Smooth muscle cell (in vitro differentiated cells): ENCODE data around the gene INTS11. TPM values are rescaled to one million over a fixed set of nuclear protein-coding genes. Genes with fewer than 3 reads are reported as not detected.

Experiments
- DNase-seq: peaks from one replicate; lab custom pipeline; 2025; ENCODE audit not compliant: unreplicated experiment; lab: John Stamatoyannopoulos, UW
- H2AFZ ChIP-seq: fragments of 200-600 bp; sonication (generic); 2 replicates; pipeline ENCODE4 v1.6.0; 2016; ENCODE audit warnings: antibody characterized with exemption, low read depth, mild to moderate bottlenecking
- H3F3A ChIP-seq: fragments of 200-600 bp; sonication (generic); 2 replicates; pipeline ENCODE4 v1.6.0; 2017; ENCODE audit warnings: antibody characterized with exemption, low read depth
- H3K27ac ChIP-seq: fragments of 200-600 bp; sonication (generic); 2 replicates; pipeline ENCODE4 v1.5.1; 2016; ENCODE audit warnings: low read depth, mild to moderate bottlenecking
- H3K27me3 ChIP-seq: fragments of 200-600 bp; sonication (generic); 2 replicates; pipeline ENCODE4 v1.6.1; 2016; ENCODE audit warnings: low read depth, mild to moderate bottlenecking
- H3K36me3 ChIP-seq: fragments of 200-600 bp; sonication (generic); 2 replicates; pipeline ENCODE4 v1.5.1; 2016; ENCODE audit warnings: low read depth
- H3K4me1 ChIP-seq: fragments of 200-600 bp; sonication (generic); 2 replicates; pipeline ENCODE4 v1.5.1; 2016; ENCODE audit warnings: low read depth
- H3K4me2 ChIP-seq: fragments of 200-600 bp; sonication (generic); 2 replicates; pipeline ENCODE4 v1.6.0; 2016; ENCODE audit warnings: mild to moderate bottlenecking
- H3K4me3 ChIP-seq: fragments of 200-600 bp; sonication (generic); 2 replicates; pipeline ENCODE4 v1.5.1; 2016; ENCODE audit warnings: mild to moderate bottlenecking
- H3K79me2 ChIP-seq: fragments of 200-600 bp; sonication (generic); 2 replicates; pipeline ENCODE4 v1.6.0; 2016; ENCODE audit warnings: low read depth, mild to moderate bottlenecking
- H3K9ac ChIP-seq: fragments of 200-600 bp; sonication (generic); 2 replicates; pipeline ENCODE4 v1.6.0; 2016; ENCODE audit warnings: low read depth
- H3K9me3 ChIP-seq: fragments of 200-600 bp; sonication (generic); replicated peaks from 2 replicates; pipeline ENCODE4 v1.5.1; 2016; ENCODE audit warnings: low read depth
- H4K20me1 ChIP-seq: fragments of 200-600 bp; sonication (generic); 2 replicates; pipeline ENCODE4 v1.6.0; 2016; ENCODE audit warnings: low read depth
- CTCF ChIP-seq: fragments of 200-600 bp; sonication (generic); IDR thresholded peaks from 2 replicates; pipeline ENCODE4 v1.5.1; 2017; ENCODE audit warnings: borderline replicate concordance, mild to moderate bottlenecking, antibody characterized with exemption; ENCODE audit not compliant: insufficient read depth, poor library complexity, severe bottlenecking
- WGBS: methylation state at CpG from one replicate; pipeline ENCODE4 v1.1.7; 2016; ENCODE audit warnings: low lambda C conversion rate; 5-methylcytosine and 5-hydroxymethylcytosine counted together
- polyA plus RNA-seq: library from polyadenylated mRNA; unstranded; fragments of >200 nt; fragmentation: Nextera tagmentation; extraction: Ambion mirVana; gene quantifications from 2 replicates; pipeline ENCODE4 v1.2.1, GENCODE V29; 2016
- total RNA-seq: library from RNA; depleted of rRNA; stranded (reverse); fragments of >200 nt; gene quantifications from 2 replicates; pipeline ENCODE4 v1.2.3, GENCODE V29; 2014

Gene INTS11
- total and polyA plus RNA-seq, 2 experiments from 2014 or later = 48.5 to 63.1 TPM

- TF ChIP-seq CTCF = peak; percentile 39
- H3K4me3 ChIP-seq = no peak overlapping the region
- no peak overlapping the region for H3K4me2 ChIP-seq
- H4K20me1 ChIP-seq = peaks cover 84% of the 10 kb centered on the region
- DNase-seq = no peak
- WGBS = 88% methylated on average over 9 of the region's 9 CpGs
- no peak overlapping the region for H3K27ac ChIP-seq
- H3K36me3 ChIP-seq = no peaks in the 10 kb centered on the region
- H3K4me1 ChIP-seq = peaks cover 26% of the 10 kb centered on the region
- H3K9me3 ChIP-seq = no peaks in the 10 kb centered on the region
- H3K79me2 ChIP-seq = peaks cover 28% of the 10 kb centered on the region
- no peaks in the 10 kb centered on the region for H3F3A ChIP-seq
- no peaks in the 10 kb centered on the region for H3K27me3 ChIP-seq
- H2AFZ ChIP-seq = no peak overlapping the region
- H3K9ac ChIP-seq = no peak overlapping the region
Measured at GRCh38 chr1:1302006-1302430, 22.4 kb downstream of the INTS11 start.

DNA sequence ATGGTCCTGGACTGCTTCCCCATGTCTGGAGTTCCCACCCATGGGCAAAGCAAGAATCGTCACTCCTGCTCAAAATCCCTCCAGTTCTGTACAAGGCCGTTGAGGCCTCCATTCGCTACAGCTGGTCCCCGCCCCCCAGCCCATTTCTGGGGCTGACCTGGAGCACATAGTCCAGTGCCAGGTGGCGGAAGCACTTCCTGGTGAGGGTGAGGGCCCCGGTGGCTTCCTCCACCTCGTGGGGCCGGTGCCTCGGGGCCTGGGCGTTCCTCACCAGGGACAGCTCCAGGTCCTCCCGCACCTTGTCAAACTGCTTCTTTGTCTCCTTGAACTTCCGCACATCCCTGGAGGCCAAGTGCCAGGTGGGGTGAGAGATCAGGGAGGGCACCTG is 24.1 kb downstream of the INTS11 start:
- H3K4me3 ChIP-seq = no peak overlapping the region
- peaks cover 10% of the 10 kb centered on the region for H3K4me1 ChIP-seq
- peaks cover 69% of the 10 kb centered on the region for H4K20me1 ChIP-seq
- H2AFZ ChIP-seq = no peak overlapping the region
- DNase-seq = no peak
- no peaks in the 10 kb centered on the region for H3K9me3 ChIP-seq
- no peak overlapping the region for H3K4me2 ChIP-seq
- no peak for TF ChIP-seq CTCF
- peaks cover 11% of the 10 kb centered on the region for H3K79me2 ChIP-seq
- 88% methylated on average over 12 of the region's 12 CpGs for WGBS
- H3K9ac ChIP-seq = no peak overlapping the region
- no peaks in the 10 kb centered on the region for H3K36me3 ChIP-seq
- H3F3A ChIP-seq = no peaks in the 10 kb centered on the region
- no peaks in the 10 kb centered on the region for H3K27me3 ChIP-seq
- H3K27ac ChIP-seq = no peak overlapping the region

- TF ChIP-seq CTCF = peak; percentile 10
- no peak for DNase-seq
Measured at GRCh38 chr1:1299686-1300351, 24.6 kb downstream of the INTS11 start.

More at GRCh38 chr1:1299686-1300351, 24.6 kb downstream of the INTS11 start:
- Histone ChIP-seq H3K27me3 (no peaks in the 10 kb centered on the region), H3K9me3 (no peaks in the 10 kb centered on the region), H3K4me1 (peaks cover 5% of the 10 kb centered on the region), H3K4me3 (no peak overlapping the region), H3K79me2 (peaks cover 9% of the 10 kb centered on the region), H3F3A (no peaks in the 10 kb centered on the region), H3K27ac (no peak overlapping the region), H3K4me2 (no peak overlapping the region), H4K20me1 (peaks cover 65% of the 10 kb centered on the region), H3K36me3 (no peaks in the 10 kb centered on the region), H3K9ac (no peak overlapping the region), H2AFZ (no peak overlapping the region)
- WGBS = 90% methylated on average over 20 of the region's 22 CpGs
